ENCODE data around the gene POMZP3.
"Not testable (repeated sequence)": the region's sequence is repeated elsewhere in the genome, so short reads cannot be mapped to it uniquely, and the experiment has no call there.

The POMZP3 gene

GRCh38 chr7:76606027-76606426 is 21.1 kb downstream of the POMZP3 start:
- not testable (repeated sequence) for DNase-seq (ENCODE audit: low spot score in 2 of 2); H3K27me3 Mint-ChIP-seq; H3K9me3 Mint-ChIP-seq; H3K36me3 Mint-ChIP-seq (ENCODE audit: insufficient read depth); H3K27ac Mint-ChIP-seq (ENCODE audit: low read depth); H3K4me1 Mint-ChIP-seq; H3K4me3 Mint-ChIP-seq
- ATAC-seq (replicated peaks; ENCODE audit: extremely low read depth, poor library complexity, severe bottlenecking): peak; percentile 84

- H3K27me3 Mint-ChIP-seq: not testable (repeated sequence)
Observed at GRCh38 chr7:76600650-76601049, 26.4 kb downstream of the POMZP3 start.

GRCh38 chr7:76600116-76600482 is 27.0 kb downstream of the POMZP3 start:
- not testable (repeated sequence) for DNase-seq (ENCODE audit: low spot score in 2 of 2); H3K27ac Mint-ChIP-seq (ENCODE audit: low read depth)

More at GRCh38 chr7:76600650-76601049, 26.4 kb downstream of the POMZP3 start:
- not testable (repeated sequence) for H3K36me3 Mint-ChIP-seq (ENCODE audit: insufficient read depth); H3K4me3 Mint-ChIP-seq; ATAC-seq (replicated peaks; ENCODE audit: extremely low read depth, poor library complexity, severe bottlenecking); H3K9me3 Mint-ChIP-seq; H3K27ac Mint-ChIP-seq (ENCODE audit: low read depth); DNase-seq (ENCODE audit: low spot score in 2 of 2)
- H3K4me1 Mint-ChIP-seq: peaks cover 19% of the 10 kb centered on the region

GRCh38 chr7:76598590-76599264 is 28.4 kb downstream of the POMZP3 start:
- not testable (repeated sequence) for H3K27me3 Mint-ChIP-seq; ATAC-seq (replicated peaks; ENCODE audit: extremely low read depth, poor library complexity, severe bottlenecking); H3K27ac Mint-ChIP-seq (ENCODE audit: low read depth); H3K36me3 Mint-ChIP-seq (ENCODE audit: insufficient read depth); H3K4me3 Mint-ChIP-seq; DNase-seq (ENCODE audit: low spot score in 2 of 2); H3K9me3 Mint-ChIP-seq
- peaks cover 25% of the 10 kb centered on the region for H3K4me1 Mint-ChIP-seq

More at GRCh38 chr7:76600116-76600482, 27.0 kb downstream of the POMZP3 start:
- H3K4me3 Mint-ChIP-seq; H3K36me3 Mint-ChIP-seq (ENCODE audit: insufficient read depth); H3K27me3 Mint-ChIP-seq; H3K9me3 Mint-ChIP-seq; ATAC-seq (replicated peaks; ENCODE audit: extremely low read depth, poor library complexity, severe bottlenecking): not testable (repeated sequence)
- peaks cover 24% of the 10 kb centered on the region for H3K4me1 Mint-ChIP-seq

- H3K36me3 Mint-ChIP-seq (ENCODE audit: insufficient read depth); H3K27me3 Mint-ChIP-seq; H3K9me3 Mint-ChIP-seq; DNase-seq (ENCODE audit: low spot score in 2 of 2); H3K27ac Mint-ChIP-seq (ENCODE audit: low read depth); ATAC-seq (replicated peaks; ENCODE audit: extremely low read depth, poor library complexity, severe bottlenecking); H3K4me3 Mint-ChIP-seq: not testable (repeated sequence)
- peaks cover 25% of the 10 kb centered on the region for H3K4me1 Mint-ChIP-seq
Observed at GRCh38 chr7:76597288-76597687, 29.8 kb downstream of the POMZP3 start.

- not testable (repeated sequence) for H3K36me3 Mint-ChIP-seq (ENCODE audit: insufficient read depth); DNase-seq (ENCODE audit: low spot score in 2 of 2); ATAC-seq (replicated peaks; ENCODE audit: extremely low read depth, poor library complexity, severe bottlenecking); H3K27ac Mint-ChIP-seq (ENCODE audit: low read depth); H3K4me3 Mint-ChIP-seq; H3K27me3 Mint-ChIP-seq; H3K9me3 Mint-ChIP-seq
- H3K4me1 Mint-ChIP-seq: peaks cover 33% of the 10 kb centered on the region
Observed at GRCh38 chr7:76592694-76593093, 34.4 kb downstream of the POMZP3 start.

GRCh38 chr7:76591602-76592304 is 35.3 kb downstream of the POMZP3 start:
- H3K9me3 Mint-ChIP-seq; ATAC-seq (replicated peaks; ENCODE audit: extremely low read depth, poor library complexity, severe bottlenecking); H3K27me3 Mint-ChIP-seq; H3K27ac Mint-ChIP-seq (ENCODE audit: low read depth); DNase-seq (ENCODE audit: low spot score in 2 of 2); H3K4me3 Mint-ChIP-seq; H3K36me3 Mint-ChIP-seq (ENCODE audit: insufficient read depth): not testable (repeated sequence)
- H3K4me1 Mint-ChIP-seq: peaks cover 33% of the 10 kb centered on the region

GRCh38 chr7:76591033-76591432 is 36.0 kb downstream of the POMZP3 start:
- not testable (repeated sequence) for DNase-seq (ENCODE audit: low spot score in 2 of 2); H3K36me3 Mint-ChIP-seq (ENCODE audit: insufficient read depth); H3K27me3 Mint-ChIP-seq; H3K27ac Mint-ChIP-seq (ENCODE audit: low read depth); H3K9me3 Mint-ChIP-seq; H3K4me3 Mint-ChIP-seq; ATAC-seq (replicated peaks; ENCODE audit: extremely low read depth, poor library complexity, severe bottlenecking)
- H3K4me1 Mint-ChIP-seq: peaks cover 28% of the 10 kb centered on the region

- not testable (repeated sequence) for H3K27me3 Mint-ChIP-seq; DNase-seq (ENCODE audit: low spot score in 2 of 2); H3K4me3 Mint-ChIP-seq; H3K36me3 Mint-ChIP-seq (ENCODE audit: insufficient read depth); H3K9me3 Mint-ChIP-seq; ATAC-seq (replicated peaks; ENCODE audit: extremely low read depth, poor library complexity, severe bottlenecking)
- H3K27ac Mint-ChIP-seq (ENCODE audit: low read depth): peak overlapping the region; percentile 68
- H3K4me1 Mint-ChIP-seq: peaks cover 35% of the 10 kb centered on the region
Observed at GRCh38 chr7:76588586-76588985, 38.5 kb downstream of the POMZP3 start.

GRCh38 chr7:76586585-76587315 is 40.3 kb downstream of the POMZP3 start:
- not testable (repeated sequence) for DNase-seq (ENCODE audit: low spot score in 2 of 2); H3K36me3 Mint-ChIP-seq (ENCODE audit: insufficient read depth); H3K27me3 Mint-ChIP-seq; H3K9me3 Mint-ChIP-seq; H3K4me3 Mint-ChIP-seq; H3K27ac Mint-ChIP-seq (ENCODE audit: low read depth); ATAC-seq (replicated peaks; ENCODE audit: extremely low read depth, poor library complexity, severe bottlenecking)
- H3K4me1 Mint-ChIP-seq: peaks cover 41% of the 10 kb centered on the region

GRCh38 chr7:76583636-76584281 is 43.3 kb downstream of the POMZP3 start:
- ATAC-seq (replicated peaks; ENCODE audit: extremely low read depth, poor library complexity, severe bottlenecking); H3K9me3 Mint-ChIP-seq; DNase-seq (ENCODE audit: low spot score in 2 of 2); H3K36me3 Mint-ChIP-seq (ENCODE audit: insufficient read depth); H3K27me3 Mint-ChIP-seq: not testable (repeated sequence)
- peak overlapping the region; percentile 14 for H3K4me3 Mint-ChIP-seq
- peak overlapping the region; percentile 80 for H3K27ac Mint-ChIP-seq (ENCODE audit: low read depth)
- peaks cover 47% of the 10 kb centered on the region for H3K4me1 Mint-ChIP-seq

- H3K4me3 Mint-ChIP-seq: peak overlapping the region; percentile 14
- not testable (repeated sequence) for H3K9me3 Mint-ChIP-seq; DNase-seq (ENCODE audit: low spot score in 2 of 2); ATAC-seq (replicated peaks; ENCODE audit: extremely low read depth, poor library complexity, severe bottlenecking); H3K27me3 Mint-ChIP-seq; H3K36me3 Mint-ChIP-seq (ENCODE audit: insufficient read depth)
- H3K27ac Mint-ChIP-seq (ENCODE audit: low read depth): peak overlapping the region; percentile 80
- H3K4me1 Mint-ChIP-seq: peaks cover 42% of the 10 kb centered on the region
Observed at GRCh38 chr7:76582848-76583631, 44.0 kb downstream of the POMZP3 start.
